ENCODE data around the gene MRPS2. TPM values are rescaled to one million over a fixed set of nuclear protein-coding genes. Genes with fewer than 3 reads are reported as not detected.

Gene MRPS2
- total RNA-seq = 18.8 and 21.8 TPM in 2 replicates

DNA sequence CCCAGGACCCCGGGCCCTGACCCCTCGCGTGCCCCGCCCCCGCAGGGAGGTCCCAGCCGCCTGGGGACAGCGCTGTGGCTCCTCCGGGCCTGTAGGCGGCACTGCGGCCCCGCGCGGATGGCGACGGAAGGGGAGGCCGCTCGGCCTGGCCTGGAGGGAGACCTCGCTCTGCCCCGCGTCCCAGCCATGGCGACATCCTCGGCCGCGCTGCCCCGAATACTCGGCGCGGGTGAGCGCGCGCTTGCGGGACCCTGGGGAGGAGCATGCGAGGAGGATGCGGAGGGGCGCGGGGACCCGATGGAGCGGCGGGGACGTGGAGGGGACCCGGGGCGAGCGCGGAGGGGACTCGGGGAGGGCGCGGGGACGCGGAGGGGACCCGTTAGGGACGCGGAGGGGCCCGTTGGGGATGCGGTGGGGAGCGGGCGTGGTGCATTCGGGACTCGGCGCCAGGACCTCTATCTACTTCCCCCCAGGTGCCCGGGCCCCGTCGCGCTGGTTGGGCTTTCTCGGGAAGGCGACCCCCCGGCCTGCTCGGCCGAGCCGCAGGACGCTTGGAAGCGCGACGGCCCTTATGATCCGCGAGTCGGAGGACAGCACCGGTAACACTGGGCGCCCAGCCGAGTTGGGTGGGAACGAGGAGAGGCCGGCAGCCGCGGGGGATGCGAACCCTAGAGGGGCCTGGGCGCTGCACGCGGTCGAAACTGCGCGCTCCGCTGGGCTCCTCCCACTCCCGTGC, at the start of gene MRPS2:
MRPS2 (plus strand) TSS at position 158 of the 736 bp plus-strand sequence; CDS start at position 187, 29 bp downstream.

DNA sequence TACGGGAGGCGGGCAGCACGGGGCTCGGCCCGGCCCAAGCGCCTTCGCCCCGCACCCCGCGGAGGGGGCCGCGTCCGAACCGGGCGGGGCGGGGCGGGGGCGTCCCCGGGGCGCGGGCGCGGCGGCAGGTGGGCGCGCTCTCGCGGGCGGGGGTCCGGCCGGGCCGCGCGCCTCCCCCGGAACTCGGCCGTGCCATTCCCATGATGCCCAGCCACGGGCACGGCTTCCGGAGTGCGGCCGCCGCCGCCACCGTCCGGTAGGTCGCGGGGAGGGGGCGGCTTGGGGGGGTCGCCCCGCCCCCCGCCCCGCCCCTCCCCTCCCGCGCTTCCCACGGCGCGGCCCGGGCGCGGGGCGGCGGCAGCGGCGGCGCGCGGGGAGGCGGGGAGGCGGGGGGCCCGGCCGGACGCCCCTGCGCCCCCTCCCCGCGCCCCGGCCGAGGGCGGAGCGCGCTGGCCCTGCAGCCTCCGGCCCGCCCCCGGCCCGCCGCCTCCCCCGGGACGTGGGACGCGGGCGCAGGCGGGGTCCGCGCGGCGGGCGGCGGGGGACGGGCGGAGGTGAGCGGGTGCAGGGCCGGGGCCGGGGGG, 20.9 kb upstream of the MRPS2 start, which contains the start of gene PPP1R26:
PPP1R26 (plus strand) TSS at position 314 of the 584 bp plus-strand sequence. CDS start 4,729 bp downstream, outside the sequence.

GRCh38 chr9:135520916-135521607, 20.6 kb downstream of the MRPS2 start, which contains the start of gene LCN1:
Gene LCN1, plus strand, starts transcription at chr9:135521440. Its CDS starts 58 bp downstream, at chr9:135521498.

GRCh38 chr9:135545646-135546176, 45.2 kb downstream of the MRPS2 start, which contains the start of gene OBP2A:
Gene OBP2A, plus strand, starts transcription at chr9:135546126. Its CDS starts 55 bp downstream, at chr9:135546181.

Other genes starting within 250 kb of the MRPS2 start
- gene PPP1R26, start 20.9 kb upstream of the MRPS2 start, total RNA-seq = 26.7 and 30.4 TPM in 2 replicates
- gene LCN1, start 20.8 kb downstream of the MRPS2 start, total RNA-seq = not detected in 2 replicates
- gene OBP2A, start 45.4 kb downstream of the MRPS2 start, total RNA-seq = not detected in 2 replicates
- gene PAEP, start 61.1 kb downstream of the MRPS2 start, total RNA-seq = not detected in 2 replicates
- gene GLT6D1, start 138.9 kb downstream of the MRPS2 start, total RNA-seq = not detected in 2 replicates
- not detected in 2 replicates for gene LCN9, start 162.6 kb downstream of the MRPS2 start, total RNA-seq
- gene SOHLH1, start 198.8 kb downstream of the MRPS2 start, total RNA-seq = not detected in 2 replicates
- not detected in 2 replicates for gene KCNT1, start 201.5 kb downstream of the MRPS2 start, total RNA-seq

Measured in nasal cavity respiratory epithelium epithelial cell of viscerocranial mucosa (primary cell).